NCI-H1436 treated with DMSO at 0.1 percent for 48 hours (cell line): ENCODE results near the gene KIRREL3.

Source experiments
- DNase-seq: peaks from one replicate; lab custom pipeline; 2025; lab: John Stamatoyannopoulos, UW

The KIRREL3 gene

DNA sequence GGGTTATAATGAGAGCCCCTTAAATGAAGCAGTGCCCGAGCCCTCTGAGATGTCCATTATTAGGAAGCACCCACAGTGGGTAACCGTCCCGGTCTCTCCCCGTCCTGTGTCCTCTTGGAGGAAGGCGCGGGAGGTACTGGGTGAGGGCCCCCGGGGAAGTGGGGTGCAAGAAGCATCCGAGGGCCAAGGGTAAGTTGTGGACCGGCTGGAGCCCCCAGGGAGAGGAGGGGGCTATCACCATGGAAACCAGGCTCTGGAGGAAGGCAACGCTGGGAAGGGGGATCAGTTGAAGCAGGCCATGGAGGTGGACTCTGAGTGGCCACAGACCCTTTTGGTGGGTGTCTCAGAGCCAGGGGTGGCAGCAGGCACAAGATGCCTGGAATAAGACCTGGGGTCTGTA lies 471.5 kb downstream of the KIRREL3 start:
- DNase-seq: no peak

DNA sequence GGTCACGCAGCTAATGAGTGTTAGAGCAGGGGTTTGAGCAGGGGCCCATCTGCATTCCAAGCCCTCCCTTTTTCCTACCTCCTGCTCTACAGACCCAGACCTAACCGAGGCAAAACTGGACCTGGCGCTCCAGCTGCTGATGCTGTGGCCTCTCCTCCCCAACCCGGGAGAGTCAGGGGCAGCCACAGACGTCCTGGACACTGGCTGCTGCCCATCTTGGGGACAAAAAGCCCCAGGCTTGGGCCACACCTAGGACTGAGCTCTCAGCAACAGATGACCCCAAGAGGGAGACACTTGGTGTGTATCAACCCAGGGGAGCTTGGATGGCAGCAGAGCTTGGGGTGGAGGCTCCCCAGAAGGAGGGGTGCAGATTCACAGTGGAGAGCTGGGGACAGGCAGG lies 472.5 kb downstream of the KIRREL3 start:
- no peak for DNase-seq

DNA sequence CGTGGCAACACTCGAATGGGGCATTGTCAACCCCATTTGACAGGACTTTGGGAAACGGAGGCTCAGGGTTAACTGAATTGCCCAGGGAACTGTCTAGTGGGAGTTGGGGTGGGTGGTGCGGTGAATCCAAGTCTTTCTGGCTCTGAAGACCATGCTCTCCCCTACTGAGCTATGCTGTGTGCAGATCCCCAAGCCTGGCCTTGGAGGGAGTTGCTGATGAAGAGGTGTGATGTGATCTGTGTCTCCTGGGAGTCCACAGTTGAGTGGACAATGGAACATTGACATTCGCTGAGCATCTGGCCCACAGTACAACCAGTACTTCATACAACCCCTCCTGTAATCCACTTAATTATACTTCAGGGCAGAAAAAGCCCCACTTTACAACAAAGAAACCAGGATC lies 472.9 kb downstream of the KIRREL3 start:
- no peak for DNase-seq

DNA sequence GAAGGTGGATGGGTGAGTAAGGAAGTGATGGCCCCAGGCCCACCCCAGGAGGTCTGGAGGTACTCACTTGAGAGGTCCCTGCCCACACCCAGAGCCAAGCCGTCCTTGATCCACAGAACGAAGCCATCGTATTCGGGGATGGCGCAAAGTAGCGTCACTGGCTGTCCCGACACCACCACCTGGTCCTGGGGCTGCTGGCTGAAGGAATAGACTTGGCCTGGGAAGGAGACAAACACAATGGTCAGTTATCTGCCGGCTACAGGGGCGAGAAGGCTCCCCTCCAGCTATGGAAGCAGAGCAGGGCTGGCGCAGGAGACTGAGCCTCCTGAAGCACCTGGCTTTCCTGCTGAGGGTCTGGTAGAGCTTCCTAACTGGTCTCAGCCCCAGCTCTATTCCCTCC lies 474.1 kb downstream of the KIRREL3 start:
- DNase-seq: no peak

DNA sequence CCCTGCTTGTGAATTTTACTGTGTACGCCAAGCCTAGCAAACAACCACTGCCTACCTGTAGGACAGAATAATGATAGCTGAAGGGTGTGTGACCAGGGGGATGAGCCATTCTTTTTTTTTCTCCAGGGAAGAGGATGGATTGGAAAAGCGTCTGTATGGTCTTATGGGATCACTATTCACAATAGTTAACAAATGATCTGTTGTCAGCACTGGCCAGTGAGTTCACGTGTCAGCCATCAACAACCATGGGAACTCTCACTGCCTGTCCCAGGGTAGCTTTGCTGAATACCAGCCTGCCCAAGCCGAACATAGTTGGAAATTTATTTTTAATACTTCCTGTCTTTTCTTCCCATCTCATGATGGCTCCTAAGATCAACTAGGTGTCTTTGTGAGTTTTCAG lies 474.9 kb downstream of the KIRREL3 start:
- no peak for DNase-seq

DNA sequence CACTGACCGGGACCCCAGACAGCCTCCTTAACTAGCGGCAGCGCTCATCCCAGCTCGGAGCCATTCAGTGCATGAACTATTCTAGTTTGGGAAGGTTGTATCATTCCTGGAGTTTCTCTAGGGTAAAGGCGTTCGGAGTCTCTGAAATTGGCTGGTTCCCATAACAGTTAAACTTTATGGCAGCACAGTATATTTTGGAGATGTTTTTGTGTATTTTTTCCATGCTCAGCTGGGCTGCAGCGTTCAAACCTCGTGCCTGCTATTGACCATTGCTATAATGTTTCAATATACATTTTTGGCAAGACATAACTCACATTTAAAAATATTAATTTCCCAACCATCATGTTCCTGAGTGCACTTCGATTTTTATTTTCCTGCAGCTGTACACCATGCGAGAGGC lies 475.4 kb downstream of the KIRREL3 start:
- DNase-seq: no peak

DNA sequence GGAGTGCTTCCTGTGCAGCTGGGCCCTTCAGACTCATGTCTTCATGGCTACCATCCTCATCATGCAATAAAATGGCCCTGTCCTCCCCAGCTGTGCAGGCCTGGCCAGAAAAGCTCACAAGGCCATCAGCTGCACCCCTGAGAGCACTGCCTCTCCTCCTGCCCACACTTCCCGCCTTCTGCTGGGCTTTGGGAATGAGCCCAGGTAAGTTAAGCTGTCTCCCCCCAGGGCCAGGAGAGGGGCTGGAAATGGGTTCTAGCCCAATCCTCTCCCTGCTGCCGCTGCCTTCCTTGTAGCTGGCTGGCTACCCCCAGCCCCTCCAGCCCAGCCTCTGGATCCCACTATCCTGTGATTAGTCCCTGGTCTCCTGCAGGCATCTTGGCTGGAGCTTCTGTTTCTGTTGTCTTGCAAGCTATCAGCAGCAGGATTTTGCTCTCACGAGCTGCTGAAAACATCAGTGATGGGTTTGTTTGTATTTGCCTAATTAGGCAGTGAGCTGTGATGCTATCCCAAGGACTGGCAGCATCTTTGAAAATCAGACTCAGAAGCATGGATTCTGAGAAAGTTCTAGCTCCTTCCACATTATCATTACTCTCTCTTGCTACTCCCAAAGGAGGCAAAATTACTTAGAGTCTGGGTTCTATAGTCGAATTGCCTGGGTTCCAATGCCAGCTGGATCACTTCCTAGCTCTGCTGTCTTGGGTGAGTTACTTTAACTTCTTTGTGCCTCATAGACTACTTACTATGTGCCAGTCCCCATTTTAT lies 476.9 kb downstream of the KIRREL3 start:
- no peak for DNase-seq

DNA sequence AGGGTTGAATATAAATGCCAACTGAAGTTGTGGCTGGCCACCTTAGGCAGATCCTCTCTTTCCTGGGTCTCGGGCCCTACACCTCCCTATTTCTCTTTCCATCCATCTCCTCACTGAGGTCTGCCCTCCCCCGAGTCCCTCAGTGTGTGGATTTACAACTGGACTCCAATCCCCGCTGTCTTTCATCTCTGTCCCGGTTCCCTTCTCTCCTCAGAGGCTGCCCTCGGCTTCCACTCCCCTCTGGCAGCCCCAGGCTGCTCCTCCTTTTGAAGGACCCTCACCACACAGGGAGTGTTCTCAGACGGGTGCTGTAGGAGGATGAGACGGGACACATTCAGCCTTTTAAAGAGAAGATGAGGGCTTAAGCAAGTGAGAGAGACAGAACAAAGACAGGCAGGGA lies 478.0 kb downstream of the KIRREL3 start:
- DNase-seq: no peak

DNA sequence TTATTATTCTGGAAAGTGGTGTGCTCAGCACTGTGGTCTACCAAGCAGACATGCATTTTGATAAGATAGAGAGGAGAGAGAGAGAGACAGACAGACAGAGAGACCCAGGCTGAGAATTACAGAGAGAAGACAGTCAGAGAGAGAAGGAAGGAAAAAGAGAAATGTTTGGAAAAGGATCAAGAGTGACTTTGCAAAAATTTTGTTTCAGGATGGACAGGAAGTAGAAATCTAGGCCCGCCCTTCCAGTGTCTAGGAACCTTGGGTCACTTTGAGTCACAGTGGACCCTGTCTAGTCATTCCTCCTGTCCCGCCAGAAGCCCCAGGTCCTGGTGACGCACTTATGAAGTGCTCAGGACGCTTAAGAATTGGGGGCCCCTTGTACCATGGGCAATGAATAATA lies 478.4 kb downstream of the KIRREL3 start:
- no peak for DNase-seq

DNA sequence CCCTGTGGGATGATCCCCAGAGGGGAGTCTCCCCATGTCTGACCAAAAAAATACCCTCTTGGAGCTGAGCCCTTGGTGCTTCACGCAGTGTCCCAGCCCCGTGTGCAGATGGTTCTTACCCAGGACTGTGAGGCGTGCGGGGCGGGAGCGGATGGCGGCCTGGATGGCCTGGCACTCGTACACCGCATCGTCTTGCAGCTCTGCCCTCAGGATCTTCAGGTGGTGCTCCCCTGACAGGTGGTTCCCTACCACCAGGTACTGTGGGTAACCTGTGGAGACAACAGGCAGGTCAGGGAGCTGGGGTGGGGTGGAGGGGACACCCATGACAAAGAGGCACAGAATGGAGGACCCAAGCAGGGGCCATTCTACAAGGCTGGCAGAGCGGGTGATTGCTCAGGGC lies 479.4 kb downstream of the KIRREL3 start:
- DNase-seq: no peak

DNA sequence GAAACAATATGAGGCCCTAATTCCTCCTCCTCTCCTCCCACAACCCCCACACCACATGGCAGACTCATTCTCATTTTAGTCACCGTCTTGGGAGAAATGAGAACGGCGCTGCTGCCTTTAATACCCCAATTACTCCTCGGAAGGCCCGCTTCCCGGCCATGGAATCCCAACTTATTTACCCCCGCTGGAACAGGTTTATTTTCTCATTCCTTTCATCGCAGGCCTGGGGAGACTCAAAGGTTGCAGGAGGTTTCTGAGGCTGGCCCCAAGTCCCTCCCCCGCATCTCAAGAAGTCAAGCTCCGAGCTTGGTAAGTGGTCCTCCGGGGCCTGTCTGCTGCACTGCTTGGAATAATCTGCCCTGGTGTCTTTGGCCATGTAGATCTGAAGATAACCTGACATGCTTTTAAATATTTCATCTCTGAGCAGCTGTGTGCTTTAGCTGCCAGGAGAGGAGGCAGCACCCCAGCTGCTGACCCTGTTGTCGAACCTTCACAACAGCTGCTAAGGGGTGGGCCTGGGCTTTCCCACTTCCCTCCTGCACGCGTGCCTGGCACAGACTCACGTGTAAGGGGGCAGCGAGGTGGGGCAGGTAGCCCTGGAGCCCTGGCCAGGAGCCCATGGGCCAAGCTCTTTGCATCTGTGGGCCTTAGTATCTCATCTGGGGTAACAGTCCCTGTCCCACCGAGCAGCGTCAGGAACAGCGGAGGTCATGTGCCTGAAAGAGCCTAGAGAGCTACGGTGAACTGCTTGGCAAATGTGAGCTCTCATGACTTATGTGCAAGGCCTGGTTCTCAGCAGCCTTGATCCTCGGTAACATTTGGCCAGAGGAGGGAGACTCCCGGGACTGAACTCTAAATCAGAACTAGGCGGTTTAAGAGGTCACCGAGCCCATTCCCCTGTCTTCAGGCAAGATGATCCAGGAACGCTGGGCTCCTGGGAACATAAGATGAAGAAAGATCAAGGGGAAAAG lies 480.5 kb downstream of the KIRREL3 start:
- DNase-seq: no peak

DNA sequence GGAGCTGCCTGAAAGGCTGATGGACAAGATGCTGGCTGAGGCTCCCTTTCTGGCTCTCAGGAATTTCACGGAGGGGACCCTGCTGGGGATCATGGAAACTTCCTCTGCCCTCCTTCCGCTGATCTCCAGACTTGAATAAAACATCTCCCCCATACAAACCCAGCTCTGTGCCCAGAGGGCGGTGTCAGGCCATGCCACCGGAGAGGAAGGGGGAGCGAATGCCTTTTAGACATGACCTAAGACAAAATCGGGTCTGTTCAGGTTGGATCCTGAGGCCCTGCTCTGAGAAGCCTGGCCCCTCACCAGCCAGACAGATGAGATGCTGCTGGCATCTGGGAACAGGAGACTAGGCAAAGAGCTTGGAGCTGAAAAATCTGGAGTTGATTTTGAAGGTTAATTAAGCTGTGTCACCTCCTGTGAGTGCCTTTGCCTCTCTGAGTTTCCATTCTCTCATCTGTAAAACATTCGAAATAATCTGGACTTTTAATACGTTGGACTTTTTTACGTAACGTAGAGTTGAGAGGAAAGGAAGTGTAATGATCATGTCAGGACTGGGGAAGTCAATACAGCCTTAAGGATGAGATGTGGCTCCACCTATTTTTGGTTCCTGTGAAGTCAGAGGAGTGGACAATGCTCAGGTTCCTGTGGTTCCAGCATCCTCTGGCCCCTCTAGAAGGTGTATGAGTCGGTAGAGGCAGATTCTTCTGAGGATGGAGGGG lies 481.4 kb downstream of the KIRREL3 start:
- DNase-seq: no peak

DNA sequence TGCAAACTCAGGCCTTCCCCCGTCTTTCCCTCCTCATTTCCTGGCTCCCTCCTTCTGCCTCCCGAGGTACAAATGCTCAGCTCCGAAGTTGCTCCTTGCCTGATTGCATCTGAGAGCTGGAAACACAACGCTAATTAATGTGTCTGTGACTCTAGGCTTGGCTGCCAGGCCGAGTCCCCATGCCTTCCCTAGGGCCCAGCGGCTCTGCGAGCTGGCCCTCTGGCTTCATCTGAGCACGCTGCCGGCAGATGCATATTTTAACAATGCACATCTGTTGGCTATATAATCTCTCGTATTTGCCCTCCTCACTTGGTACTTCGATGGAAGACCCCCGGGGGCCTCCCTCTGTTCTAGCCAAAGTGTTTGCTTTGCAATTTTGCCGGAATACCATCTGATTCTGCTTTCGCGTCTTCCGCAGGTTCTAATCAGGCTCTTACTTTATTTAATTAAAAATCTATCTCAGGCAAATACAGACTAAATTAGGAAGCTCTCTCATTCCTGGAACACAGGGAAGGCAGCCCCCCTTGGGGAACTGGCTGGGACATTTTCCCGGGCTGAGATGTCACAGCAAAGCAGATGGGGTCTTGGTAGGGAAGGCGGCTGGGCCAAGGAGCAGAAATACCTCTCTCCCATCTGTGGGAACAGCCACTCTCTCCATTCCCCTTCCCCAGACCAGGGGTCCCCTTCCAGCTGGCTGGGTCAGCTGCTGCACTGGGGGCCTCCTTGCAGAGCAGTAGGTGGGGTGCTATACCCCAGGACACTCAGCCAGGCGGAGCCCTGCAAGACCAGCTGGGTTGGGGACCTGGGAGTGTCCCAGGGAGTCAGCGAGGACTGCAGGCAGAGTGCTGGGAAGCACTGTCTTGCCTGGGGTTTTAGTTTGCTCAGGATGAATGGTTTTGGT lies 482.2 kb downstream of the KIRREL3 start:
- no peak for DNase-seq

DNA sequence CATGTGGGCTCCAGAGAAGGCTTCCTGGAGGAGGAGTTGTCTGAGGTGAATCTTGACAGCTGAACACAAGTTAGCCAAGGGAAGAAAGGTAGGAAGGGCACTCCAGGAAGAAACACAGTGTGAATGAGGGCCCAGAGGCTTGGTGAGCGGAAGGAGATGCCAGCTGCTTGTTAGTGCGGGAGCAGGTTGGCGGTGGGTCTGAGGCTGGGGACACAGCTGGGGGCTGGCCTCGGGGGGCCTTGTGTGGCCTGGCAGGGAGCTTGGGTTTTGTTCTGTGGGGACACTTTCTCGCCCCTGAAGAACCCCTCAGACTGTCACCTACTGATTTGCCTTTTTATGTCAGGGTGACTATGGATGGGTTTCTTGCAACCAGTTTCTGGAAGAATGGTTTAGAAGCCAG lies 485.1 kb downstream of the KIRREL3 start:
- DNase-seq: no peak

DNA sequence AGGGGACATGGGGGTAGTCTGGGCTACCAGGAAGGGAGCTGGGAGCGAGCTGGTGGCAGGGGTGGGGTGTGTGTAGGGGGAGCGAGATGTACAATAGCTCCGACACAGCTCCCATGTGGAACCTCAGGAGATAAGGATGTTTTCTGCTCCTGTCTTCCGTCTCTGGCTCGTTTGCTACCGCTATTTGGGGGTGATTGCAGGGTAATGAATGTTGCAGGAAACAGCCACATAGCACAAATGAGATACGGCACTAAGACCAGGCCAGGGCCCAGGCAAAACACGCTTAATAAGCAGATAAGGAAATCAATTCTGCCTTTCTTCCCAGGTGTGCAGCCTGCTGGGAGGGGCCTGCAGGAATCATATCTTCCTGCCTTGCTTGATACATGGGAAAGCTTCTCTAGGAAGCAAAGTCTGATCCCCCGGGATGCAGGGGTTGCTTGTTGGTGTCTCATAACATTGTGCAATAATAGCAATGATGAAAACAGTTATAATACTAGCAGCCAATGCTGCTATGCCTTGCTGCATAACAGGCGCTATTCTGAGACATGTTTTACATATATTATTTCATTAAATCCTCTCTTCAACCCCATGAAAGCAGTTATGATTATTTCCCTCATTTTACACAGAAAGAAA lies 486.4 kb downstream of the KIRREL3 start:
- no peak for DNase-seq

DNA sequence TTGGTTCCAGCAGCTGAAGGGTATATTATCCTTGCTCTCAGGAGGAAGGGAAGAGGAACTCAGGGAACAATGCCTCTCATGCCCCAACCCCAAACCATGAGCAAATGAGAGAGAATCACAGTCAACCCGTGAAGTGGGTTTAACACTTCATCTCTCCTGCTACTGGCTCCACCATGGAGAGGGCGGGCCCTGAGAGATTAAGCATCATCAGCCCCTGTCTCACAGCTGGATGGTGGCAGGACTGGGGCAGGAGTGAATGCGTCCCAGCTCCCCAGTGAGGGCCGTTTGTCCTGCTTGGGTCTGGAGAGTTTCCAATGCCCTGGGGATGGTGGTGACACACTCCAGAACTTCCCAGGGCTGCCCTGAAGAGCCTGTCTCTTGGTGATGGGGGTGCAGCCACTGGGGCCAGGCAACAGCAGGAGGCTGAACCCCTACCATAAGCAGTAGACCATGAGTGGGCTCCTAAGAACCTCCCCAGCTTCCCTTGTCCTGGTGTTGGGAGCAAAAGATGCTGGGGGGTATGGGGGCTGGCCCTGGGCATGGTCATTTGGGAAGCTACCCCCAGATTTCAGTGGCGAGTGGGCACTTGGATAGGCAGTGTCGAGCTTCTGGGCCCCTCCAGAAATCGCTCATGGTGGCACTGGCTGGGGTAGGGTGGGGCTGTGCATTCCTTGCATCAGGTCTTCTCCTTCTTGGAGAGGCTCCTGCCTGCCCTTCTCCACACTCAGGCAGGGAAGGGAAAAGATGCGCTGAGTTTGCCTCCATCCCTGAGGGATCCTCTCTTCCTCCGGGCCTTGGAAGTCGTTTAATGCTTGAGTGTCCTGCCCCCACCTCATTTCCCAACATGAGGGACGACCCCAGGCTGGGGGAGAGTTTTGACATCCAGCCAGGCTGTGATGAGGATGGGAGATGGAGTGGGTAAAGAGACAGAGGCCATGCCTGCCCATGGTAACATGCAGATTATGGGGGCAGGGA lies 487.5 kb downstream of the KIRREL3 start:
- no peak for DNase-seq

DNA sequence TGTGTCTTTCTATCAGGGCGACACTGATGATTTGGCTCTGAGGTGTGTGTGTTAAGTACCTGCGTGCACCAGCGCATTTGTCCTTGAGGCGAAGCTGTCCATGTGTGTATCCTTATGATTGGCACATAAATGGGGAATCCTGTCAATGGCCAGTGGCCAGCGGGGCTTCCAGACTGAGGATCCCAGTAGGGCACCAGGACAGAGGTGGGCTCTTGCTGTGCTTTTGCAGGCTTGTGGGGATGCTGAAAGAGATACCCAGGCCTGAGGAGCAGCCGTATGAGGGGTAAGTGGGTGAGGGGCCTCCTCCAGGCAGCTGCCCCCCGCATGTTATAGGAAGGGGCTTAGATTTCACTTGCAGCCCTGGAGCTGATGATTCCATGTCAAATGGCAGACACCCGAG lies 488.3 kb downstream of the KIRREL3 start:
- DNase-seq: no peak

DNA sequence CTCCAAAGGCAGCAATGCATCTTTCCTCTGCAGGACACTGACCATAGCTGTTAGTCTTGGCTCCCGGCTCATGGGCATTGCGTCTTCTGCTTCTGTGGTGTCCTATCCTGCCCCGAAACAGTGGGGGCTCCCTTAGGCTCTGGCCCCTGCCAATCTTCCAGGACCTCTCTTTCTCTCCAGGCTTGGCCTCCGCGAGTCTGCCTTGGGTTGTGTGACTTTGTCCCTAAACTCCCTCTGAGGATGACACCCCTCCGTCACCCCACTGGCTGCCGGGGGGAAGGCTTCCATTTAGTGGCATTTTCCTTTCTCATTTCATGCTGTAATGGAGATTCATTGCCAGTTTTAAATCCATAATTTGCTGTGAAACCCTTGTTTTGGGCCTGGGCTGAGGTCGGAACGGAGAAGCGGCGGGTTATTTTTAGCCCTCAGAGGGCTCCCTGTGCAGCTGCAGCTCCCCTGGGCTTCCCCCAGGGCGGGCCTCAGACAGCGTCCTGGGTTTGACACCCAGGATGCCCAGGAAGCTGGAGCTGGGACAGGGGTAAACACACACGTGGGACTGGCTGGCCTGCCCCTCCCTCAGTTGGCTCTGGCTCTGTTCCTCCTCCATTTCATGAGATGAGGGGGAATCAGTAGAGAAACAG lies 489.0 kb downstream of the KIRREL3 start:
- DNase-seq: no peak

DNA sequence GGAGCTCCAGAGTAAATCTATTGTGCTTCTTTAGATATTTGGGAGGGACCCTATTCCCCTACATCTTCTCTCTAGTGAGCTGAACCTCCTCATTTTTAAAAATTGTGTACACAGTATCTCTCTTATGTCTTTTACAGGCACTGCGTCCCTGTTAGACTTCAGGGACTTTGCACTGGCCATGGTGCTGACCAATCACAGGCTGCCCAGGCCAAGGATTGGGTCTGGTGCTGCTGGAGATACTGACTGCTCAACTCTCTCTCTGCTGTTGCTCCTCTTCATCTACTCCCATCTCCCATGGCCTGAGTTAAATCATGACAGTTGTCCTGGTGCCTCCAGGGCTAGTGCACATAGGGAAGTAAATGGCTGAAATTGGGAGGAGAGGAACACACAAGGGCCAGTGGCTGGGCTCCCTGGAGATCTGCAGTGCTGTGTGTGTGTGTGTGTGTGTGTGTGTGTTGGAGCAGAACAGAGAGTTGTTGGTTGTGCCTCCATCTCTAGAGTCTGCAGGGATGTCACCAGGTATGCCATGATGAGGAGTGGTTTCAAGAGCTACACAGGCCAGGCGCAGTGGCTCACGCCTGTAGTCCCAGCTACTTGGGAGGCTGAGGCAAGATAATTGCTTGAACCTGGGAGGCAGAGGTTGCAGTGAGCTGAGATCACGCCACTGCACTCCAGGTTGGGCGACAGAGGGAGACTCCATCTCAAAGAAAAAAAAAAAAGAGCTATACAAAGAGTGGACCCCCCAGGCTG lies 489.8 kb downstream of the KIRREL3 start:
- no peak for DNase-seq
